GM19372 (cell line): Measurements from ENCODE around the gene CAPN8.

Source experiments
- ATAC-seq: cut with Tn5 transposase; IDR thresholded peaks from one replicate; pipeline ENCODE4 v1.9.1; 2021; ENCODE audit warnings: mild to moderate bottlenecking, low read depth, moderate library complexity; ENCODE audit not compliant: unreplicated experiment

CAPN8 gene

GRCh38 chr1:223620297-223620897 is 45.1 kb downstream of the CAPN8 start:
- no peak for ATAC-seq

DNA sequence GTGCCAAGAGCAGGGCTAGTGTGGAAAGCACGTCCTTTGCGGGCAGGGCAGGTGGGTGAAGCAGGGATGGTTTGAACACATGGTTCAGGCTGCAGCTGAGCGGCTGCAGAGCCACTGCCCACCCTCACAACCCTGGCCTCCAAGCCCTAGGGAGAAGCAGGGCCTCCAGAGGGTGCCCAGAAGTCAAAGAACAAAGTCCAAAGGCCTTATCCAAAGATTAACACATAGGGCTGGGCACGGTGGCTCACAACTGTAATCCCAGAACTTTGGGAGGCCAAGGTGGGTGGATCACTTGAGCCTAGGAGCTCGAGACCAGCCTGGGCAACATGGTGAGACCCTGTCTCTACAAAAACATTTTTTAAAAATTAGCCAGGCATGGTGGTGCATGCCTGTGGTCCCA is 46.8 kb downstream of the CAPN8 start:
- no peak for ATAC-seq

GRCh38 chr1:223617323-223618070 is 48.0 kb downstream of the CAPN8 start:
- no peak for ATAC-seq

- ATAC-seq = no peak
These were observed 48.9 kb downstream of the CAPN8 start for GRCh38 chr1:223616586-223616985.

DNA sequence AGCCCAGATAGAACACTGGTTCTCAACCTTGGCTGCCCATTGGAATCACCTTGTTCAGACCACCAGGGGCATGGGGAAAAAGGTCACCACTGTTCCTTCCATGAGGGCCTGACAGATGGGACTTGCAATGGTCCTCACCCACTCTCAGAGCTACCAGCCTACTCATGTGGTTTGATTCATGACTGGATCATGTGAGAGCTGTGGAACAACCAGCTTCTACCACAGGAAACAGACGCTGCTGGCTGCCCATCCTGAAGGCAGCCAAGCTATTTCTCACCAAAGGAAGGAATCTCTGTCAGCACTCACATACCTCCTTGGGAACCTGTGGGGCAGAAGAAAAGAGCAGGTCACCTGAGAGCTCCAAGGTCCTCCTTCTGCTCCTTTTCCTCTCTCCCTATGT is 53.6 kb downstream of the CAPN8 start:
- no peak for ATAC-seq

DNA sequence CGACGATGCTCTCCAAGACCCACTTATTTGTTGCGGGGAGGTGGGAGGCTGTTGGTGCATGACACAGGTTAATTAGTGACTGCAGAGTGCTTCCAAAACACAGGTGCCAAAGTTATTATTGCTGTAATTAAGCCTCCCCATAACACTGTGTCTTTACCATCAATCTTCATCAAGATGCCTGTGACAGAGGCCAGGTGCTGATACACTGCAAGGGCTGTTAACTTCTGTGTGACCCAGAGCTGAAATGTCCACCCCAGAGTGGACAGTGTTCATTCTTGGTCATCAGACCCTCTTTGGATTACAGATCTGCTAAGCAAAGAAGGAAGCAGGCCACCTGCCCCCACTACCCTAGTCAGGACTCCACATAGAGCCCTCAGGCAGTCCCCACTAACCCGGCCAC is 55.5 kb downstream of the CAPN8 start:
- no peak for ATAC-seq

DNA sequence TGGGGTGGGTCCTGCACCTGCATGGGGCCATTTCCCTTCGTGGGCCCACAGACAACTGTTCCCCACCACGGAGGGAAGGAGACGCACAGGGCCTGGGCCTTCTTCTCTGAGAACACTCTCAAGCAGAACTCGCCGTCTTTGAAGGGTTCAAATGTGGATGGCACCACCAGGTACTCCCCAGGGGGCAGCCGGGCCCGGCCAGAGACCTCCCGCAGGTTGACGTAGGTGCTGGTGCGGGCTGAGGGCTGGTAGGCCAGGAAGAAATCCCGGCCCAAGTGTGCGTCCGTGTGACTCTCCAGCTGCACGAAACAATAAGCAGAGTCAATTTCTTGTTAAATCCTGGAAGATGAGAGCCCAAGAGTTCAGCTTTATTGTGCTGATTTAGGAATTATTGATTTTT is 56.4 kb downstream of the CAPN8 start:
- no peak for ATAC-seq

DNA sequence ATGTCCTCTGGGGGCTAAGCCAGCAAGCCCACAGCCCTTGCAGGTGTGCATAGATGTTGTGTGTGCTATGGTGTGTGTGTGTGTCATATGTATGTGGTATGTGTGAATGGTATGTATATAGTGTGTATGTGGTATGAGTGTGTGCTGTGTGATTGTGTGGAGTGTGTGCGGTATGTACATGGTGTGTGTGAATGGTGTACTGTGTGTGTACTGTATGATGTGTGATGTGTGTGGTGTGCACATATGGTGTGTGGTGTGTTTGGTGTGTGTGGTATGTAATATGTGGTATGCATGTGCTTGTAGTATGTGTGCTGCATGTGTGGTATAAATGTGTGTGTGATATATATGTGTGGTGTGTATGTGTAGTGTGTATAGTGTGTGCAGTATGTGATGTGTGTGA is 107.0 kb downstream of the CAPN8 start:
- no peak for ATAC-seq

DNA sequence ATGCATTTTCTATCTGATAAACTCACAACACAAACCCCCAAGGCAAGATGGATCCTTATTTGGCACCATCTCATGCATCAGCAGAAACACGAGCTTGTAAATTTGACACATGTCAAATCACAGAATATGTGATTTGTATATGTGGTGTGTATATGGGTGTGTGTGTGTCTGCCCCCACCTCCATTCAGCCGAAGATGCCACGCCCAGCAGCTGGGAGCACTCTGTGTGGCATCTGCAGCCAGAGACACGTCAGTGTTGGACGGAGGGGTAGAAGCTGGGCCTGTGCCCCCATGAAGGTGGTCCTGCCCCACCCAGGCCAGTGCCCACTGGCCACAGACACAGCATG is 108.4 kb downstream of the CAPN8 start:
- no peak for ATAC-seq

DNA sequence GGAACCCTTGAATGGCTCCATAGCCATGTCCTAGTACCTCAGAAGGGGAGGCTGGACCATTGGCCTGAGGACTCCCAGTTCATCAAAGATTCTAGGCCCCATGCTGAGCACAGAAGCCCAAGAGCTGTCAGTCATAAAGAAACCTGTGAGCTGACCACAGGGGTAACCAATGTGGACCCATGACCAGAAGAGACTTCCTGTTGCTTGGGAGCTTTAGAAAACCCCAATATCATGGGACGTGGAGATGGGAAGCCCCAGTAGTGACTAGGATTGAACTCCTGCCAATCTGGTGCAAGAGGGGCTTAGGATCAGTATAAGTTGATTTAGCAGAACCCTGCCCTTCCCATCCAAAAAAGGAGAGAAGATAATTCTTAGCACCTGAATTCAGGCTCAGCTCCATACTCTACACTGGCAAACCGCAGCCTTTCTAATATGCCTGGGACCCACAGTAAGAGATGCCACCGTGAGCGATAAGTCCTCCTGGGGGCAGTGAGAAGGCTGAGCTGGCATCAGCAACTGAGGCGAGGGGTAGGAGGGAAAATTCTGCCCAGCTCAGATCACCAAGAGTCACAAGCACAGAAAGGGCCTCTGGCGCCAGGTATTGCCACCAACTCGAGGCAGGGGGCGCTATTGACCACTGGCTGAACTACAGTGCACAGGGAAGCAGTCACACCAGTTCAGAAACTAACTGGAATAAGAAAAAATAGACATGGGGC is 108.9 kb downstream of the CAPN8 start:
- peak; percentile 83 for ATAC-seq

DNA sequence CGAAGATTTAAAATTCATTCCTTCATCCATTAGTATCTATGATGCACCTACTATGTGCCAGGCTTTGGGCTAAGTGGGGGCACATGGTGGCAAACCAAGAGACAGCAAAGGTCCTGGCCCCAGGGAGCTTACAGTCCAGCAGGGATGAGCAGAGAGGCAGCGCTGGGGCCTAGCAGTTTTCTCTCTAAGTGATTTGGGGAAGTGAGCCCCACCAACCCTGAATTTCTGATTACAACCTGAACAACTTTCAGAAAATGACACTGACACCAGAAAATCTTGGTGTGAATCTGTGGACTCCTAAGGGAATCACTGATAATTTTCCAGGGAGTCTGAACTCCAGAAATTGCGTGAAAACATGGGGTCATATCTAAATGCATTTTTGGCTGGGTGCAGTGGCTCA is 111.5 kb downstream of the CAPN8 start:
- ATAC-seq = no peak

GRCh38 chr1:223551610-223552009 is 113.9 kb downstream of the CAPN8 start:
- ATAC-seq = no peak

DNA sequence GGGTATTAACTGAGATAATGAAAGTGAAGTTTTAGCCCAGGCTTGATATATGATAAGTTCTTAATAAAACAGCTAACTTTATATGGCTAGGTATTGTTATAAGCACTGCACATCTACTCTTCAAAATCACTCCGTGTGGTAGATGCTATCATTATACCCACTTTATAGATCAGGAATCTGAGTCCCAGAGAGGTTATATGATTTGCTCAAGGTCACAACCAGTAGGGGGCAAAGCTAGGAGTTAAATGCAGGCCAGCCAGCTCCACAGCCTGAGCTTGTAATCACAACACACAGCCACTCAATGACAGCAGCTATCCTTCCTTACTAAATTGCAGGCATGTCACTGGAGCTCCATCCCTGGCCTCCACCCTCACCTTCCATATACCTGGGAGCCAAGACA is 115.8 kb downstream of the CAPN8 start:
- ATAC-seq = no peak

DNA sequence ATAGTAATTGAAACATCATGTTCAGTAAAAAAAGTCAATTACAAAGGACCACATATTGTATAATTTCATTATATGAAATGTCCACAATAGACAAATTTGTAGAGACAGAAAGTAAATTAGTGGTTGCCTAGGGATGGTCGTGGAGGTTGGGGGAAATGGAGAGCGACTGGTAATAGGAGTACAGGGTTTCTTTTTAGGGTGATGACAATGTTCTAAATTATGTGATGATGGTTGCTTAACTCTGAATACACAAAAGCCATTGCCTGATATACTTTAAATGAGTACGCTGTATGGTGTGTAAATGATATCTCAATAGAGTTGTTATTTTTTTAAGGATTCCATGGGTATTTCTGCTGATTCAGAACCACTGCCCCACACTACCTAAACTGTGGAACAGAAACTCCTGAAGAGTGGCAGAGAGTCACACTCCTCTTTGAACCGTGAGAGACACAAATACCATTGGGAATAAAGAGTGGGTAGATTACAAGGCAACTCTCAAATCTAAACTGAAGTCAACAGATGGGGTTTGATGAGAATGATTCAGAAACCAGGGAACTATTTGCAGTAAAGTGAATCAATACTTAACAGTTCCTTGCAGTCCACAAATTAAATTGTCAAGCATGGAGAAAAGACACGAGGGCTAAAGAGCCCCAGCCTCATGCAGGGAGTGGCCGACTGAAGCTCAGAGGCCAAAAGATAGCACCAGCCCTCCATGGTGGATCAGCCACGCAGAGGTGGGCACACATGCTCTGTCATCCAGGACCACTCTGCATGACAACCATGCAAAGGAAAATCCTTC is 118.0 kb downstream of the CAPN8 start:
- no peak for ATAC-seq

DNA sequence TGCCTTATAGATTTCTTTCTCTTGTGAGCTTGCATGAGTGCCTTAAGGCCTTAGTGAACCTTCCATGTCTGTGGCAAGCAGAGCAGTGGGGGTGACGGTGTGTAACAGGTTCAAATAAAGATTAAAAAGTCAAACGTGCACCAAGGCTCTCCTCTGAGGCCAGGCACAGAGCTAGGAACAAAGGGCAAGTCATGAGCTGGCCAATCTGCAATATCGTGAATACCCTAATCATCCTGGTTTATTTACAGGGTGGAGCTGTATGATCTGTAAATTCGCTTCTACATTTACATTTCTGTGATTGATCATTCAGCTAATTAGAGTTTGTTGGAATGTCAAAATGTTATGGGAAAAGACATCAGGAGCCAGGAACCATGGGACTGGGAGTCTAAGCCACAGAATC is 120.2 kb downstream of the CAPN8 start:
- ATAC-seq = no peak

DNA sequence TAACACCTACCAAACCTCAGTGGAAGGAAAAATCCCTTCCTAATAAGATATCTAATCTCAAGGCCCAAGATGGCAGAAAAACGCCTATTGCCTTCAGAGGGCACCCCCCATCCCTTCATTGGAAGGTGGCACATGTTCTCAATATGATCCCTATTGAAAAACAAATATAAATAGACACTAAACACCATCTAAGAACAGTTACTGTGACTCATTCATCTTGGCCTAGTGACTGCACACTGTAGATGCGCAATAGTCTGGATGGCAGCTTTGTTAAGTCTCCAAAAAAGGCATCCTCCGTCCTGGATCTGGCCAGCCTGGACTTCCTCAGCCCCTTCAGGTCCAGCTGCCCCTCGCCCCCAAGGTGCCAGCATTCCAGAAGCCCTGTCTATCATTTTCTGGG is 121.9 kb downstream of the CAPN8 start:
- no peak for ATAC-seq

- no peak for ATAC-seq
These were observed 122.7 kb downstream of the CAPN8 start for GRCh38 chr1:223542831-223543230.

DNA sequence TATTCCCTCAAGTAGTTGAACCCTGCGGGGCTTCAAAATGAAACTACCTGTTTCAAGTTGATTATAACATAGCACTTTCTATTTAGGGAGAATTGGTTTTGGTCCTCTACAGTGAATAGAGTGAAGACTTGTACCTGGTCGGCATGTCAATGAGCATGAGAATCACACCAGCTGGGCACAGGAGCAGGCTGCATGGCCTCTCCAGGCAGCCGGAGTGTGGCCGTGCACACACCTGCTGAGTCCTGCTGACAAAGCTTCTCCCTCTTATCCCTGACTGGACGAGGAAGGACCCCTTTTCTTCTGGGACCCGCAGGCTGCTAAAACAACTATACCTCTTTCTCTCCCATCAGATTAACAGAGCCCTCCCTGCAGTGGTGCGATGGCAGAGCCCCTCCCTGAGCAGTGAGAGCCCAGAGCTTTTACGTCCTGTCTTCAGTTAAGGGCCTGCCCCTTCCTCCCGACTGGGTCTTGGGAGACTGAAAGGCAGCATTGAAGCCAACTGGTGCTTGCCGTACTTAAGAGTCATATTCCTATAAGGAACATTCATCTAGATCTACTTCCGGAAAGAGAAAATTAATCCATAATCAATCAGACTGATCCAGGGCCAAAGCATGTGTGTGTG is 124.9 kb downstream of the CAPN8 start:
- no peak for ATAC-seq

- ATAC-seq = no peak
These were observed 125.8 kb downstream of the CAPN8 start for GRCh38 chr1:223539750-223540149.

GRCh38 chr1:223538981-223539380 is 126.5 kb downstream of the CAPN8 start:
- no peak for ATAC-seq

GRCh38 chr1:223535319-223535718 is 130.2 kb downstream of the CAPN8 start:
- ATAC-seq = no peak
